ENCODE results near the gene PSMG4. TPM values are rescaled to one million over a fixed set of nuclear protein-coding genes. Genes with fewer than 3 reads are reported as not detected.
A peak's percentile ranks its signal among the peaks of the same experiment; 100 is the strongest.

PSMG4 gene
- total and polyA plus RNA-seq, 9 of the 15 experiments (the other 6 are each of a cell fraction or from before 2014, with no cell fraction given), result 12.9 to 185 (median 52.0) TPM

GRCh38 chr6:3258720-3259490 lies at the start of gene PSMG4 (continued):
- TF ChIP-seq SMAD1 (IDR thresholded peaks at IDR 0.05; ENCODE audit: low read depth, low read length, partially characterized antibody) (no peak), CBX5 (IDR thresholded peaks at IDR 0.05; ENCODE audit: borderline replicate concordance, low read depth) (no peak), RNF219 (CRISPR knock-in tag; IDR thresholded peaks at IDR 0.05) (no peak), ZC3H11A (IDR thresholded peaks at IDR 0.05; ENCODE audit: low read depth, low read length) (no peak), NFIX (CRISPR knock-in tag; IDR thresholded peaks at IDR 0.05; ENCODE audit: low read depth) (no peak), PTBP1 (IDR thresholded peaks at IDR 0.05; ENCODE audit: low read depth, low read length) (no peak), MCM2 (IDR thresholded peaks at IDR 0.05; ENCODE audit: low read depth) (no peak), RUNX1 (IDR thresholded peaks at IDR 0.05; ENCODE audit: low read depth) (no peak), TARDBP (IDR thresholded peaks at IDR 0.05) (0 out of 2 replicates have a peak, but pooled peaks have one; percentile 67), TFE3 (CRISPR knock-in tag; IDR thresholded peaks at IDR 0.05) (no peak), ZNF644 (tag; IDR thresholded peaks at IDR 0.05; ENCODE audit: low read depth) (no peak), ZC3H8 (IDR thresholded peaks at IDR 0.05) (no peak), KAT7 (CRISPR knock-in tag; IDR thresholded peaks at IDR 0.05; ENCODE audit: borderline replicate concordance) (peak; percentile 95), CREB3L1 (IDR thresholded peaks at IDR 0.05; ENCODE audit: borderline replicate concordance, low read depth) (peak; percentile 67), FOXK2 (conservative IDR thresholded peaks at IDR 0.05 in 1 of 2, IDR thresholded peaks at IDR 0.05 in 1 of 2; ENCODE audit: low read depth in 2 of 2) (peak in 1 of 2 experiments; percentile 55; a peak in 3 of 4 replicates), ZNF282 (CRISPR knock-in tag; IDR thresholded peaks at IDR 0.05) (no peak)
- TF ChIP-seq, protein P1, sequence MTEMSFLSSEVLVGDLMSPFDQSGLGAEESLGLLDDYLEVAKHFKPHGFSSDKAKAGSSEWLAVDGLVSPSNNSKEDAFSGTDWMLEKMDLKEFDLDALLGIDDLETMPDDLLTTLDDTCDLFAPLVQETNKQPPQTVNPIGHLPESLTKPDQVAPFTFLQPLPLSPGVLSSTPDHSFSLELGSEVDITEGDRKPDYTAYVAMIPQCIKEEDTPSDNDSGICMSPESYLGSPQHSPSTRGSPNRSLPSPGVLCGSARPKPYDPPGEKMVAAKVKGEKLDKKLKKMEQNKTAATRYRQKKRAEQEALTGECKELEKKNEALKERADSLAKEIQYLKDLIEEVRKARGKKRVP (CRISPR knock-in tag; IDR thresholded peaks at IDR 0.05), result no peak
- TF ChIP-seq, protein P2, sequence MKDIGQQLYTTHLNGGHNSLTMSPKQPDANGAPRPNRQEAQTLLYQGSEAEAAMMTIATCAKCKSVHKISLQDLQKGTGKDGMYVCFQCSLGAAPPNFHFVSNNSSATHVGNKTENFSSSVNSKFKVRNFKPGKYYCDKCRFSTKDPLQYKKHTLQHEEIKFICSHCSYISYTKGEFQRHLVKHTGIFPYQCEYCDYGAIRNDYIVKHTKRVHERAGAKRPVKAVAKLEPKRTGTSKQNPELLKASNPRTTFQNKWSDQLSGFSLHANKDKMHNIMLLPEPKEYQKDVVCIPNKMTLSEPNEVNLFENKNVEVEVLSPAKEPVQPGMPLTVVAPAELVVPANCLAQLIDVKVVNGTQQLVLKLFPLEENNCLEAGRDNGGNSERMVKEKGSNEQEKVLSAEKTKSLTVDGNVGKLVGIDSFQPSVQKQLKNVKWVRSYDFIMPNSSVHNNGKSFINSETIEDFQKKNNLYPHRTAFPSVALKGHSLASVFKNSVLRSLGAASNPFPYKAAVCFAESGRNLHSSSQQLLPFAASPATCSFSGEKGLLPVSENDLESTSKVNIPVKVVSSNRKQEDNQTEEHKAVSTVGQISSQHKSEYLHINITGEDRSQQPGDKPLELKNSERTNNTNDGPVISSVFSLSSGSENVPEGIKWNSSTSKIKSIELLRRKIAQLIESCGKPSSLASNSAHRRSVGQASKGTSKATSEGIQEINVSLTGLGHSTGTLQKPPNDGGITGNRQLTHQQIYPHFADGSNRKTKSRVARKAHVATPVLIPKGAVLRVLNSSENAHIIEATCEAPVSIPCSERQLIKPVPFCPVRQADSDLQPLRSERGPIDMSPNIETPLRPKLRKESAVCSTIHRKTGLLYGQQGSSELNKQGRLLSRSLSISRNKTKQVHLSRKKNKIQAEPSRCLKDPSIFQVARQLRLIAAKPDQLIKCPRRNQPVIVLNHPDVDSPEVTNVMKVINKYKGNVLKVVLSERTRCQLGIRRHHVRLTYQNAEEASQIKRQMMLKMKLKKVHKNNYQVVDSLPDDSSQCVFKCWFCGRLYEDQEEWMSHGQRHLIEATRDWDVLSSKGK (CRISPR knock-in tag; IDR thresholded peaks at IDR 0.05), result no peak
